Gastroesophageal sphincter (tissue), 3 donors: ENCODE results near the gene HS3ST4.

ENCODE experiments used
- CTCF ChIP-seq, 4 experiments: fragments of 200-600 bp in 2 of 4; fragments of 450-650 bp in 2 of 4; sonication (generic) in 1 of 4; IDR thresholded peaks; one replicate each; pipeline ENCODE4 v1.5.1; 2017 to 2019; ENCODE audit warnings: antibody characterized with exemption in 4 of 4, mild to moderate bottlenecking in 2 of 4, moderate library complexity in 2 of 4
- EP300 ChIP-seq: sonication (generic); formaldehyde crosslinking; IDR thresholded peaks from one replicate; pipeline ENCODE4 v1.6.1; 2017; ENCODE audit warnings: antibody characterized with exemption, mild to moderate bottlenecking
- POLR2A ChIP-seq, 2 donors: fragments of 450-650 bp; IDR thresholded peaks; one replicate each; pipeline ENCODE4 v1.6.1; 2017; ENCODE audit warnings: antibody characterized with exemption in 2 of 2, mild to moderate bottlenecking in 2 of 2, moderate library complexity in 1 of 2
- POLR2AphosphoS5 ChIP-seq: sonication (generic); formaldehyde crosslinking; IDR thresholded peaks from one replicate; pipeline ENCODE4 v1.6.1; 2017; ENCODE audit warnings: antibody characterized with exemption

GRCh38 chr16:25957707-25958106 lies 265.9 kb downstream of the HS3ST4 start:
- TF ChIP-seq CTCF (IDR thresholded peaks at IDR 0.05) (no peak), POLR2AphosphoS5 (no peak), POLR2A (IDR thresholded peaks at IDR 0.05) (no peak), EP300 (no peak)
